Amygdala (tissue), 56 donors: ENCODE data around the gene LIPE.

Experiments used
- DNase-seq, 56 donors: peaks; one replicate each; lab custom pipeline; 2025; lab: John Stamatoyannopoulos, UW

The LIPE gene

GRCh38 chr19:42421101-42421500, 6.1 kb downstream of the LIPE start:
- no peak for DNase-seq

GRCh38 chr19:42420055-42420544, 7.1 kb downstream of the LIPE start:
- DNase-seq, result peak in 8 of 56 donors; percentile 11 to 56 (median 34)

GRCh38 chr19:42419309-42419708, 7.9 kb downstream of the LIPE start:
- no peak for DNase-seq

GRCh38 chr19:42412661-42413076, 14.5 kb downstream of the LIPE start:
- peak in 52 of 56 donors; percentile 23 to 89 (median 70) for DNase-seq

- peak in 49 of 56 donors; percentile 32 to 89 (median 73) for DNase-seq
Measured at GRCh38 chr19:42412227-42412626, 15.0 kb downstream of the LIPE start.

- no peak for DNase-seq
Measured at GRCh38 chr19:42411581-42412178, 15.5 kb downstream of the LIPE start.

- DNase-seq, result no peak
Measured at GRCh38 chr19:42410371-42410770, 16.8 kb downstream of the LIPE start.

GRCh38 chr19:42409477-42409876, 17.7 kb downstream of the LIPE start:
- peak in 5 of 56 donors; percentile 25 to 44 (median 31) for DNase-seq

GRCh38 chr19:42407816-42408175, 19.4 kb downstream of the LIPE start:
- no peak for DNase-seq

- DNase-seq, result no peak
Measured at GRCh38 chr19:42407085-42407815, 19.9 kb downstream of the LIPE start.

- no peak for DNase-seq
Measured at GRCh38 chr19:42406111-42406510, 21.1 kb downstream of the LIPE start.

- no peak for DNase-seq
Measured at GRCh38 chr19:42403586-42403985, 23.6 kb downstream of the LIPE start.

- DNase-seq, result no peak
Measured at GRCh38 chr19:42402376-42403116, 24.6 kb downstream of the LIPE start.

- DNase-seq, result peak in 51 of 56 donors; percentile 17 to 87 (median 59)
Measured at GRCh38 chr19:42401365-42402303, 25.6 kb downstream of the LIPE start.

GRCh38 chr19:42400404-42400803, 26.8 kb downstream of the LIPE start:
- DNase-seq, result no peak

GRCh38 chr19:42397263-42398166, 29.7 kb downstream of the LIPE start:
- peak in 1 of 56 donors; percentile 43 for DNase-seq

GRCh38 chr19:42396381-42397262, 30.6 kb downstream of the LIPE start:
- DNase-seq, result peak in 55 of 56 donors; percentile 78 to 99 (median 97)

GRCh38 chr19:42394751-42395150, 32.4 kb downstream of the LIPE start:
- no peak for DNase-seq
